ENCODE results near the gene MRM3.
"Not testable (repeated sequence)": the region's sequence is repeated elsewhere in the genome, so short reads cannot be mapped to it uniquely, and the experiment has no call there.

The MRM3 gene

GRCh38 chr17:753418-753817, 28.7 kb upstream of the MRM3 start:
- no peak for FAIRE-seq
- DNase-seq (ENCODE audit: insufficient read length, low spot score): no peak

GRCh38 chr17:755319-755961, 26.7 kb upstream of the MRM3 start:
- FAIRE-seq: not testable (repeated sequence)

GRCh38 chr17:756010-756567, 26.1 kb upstream of the MRM3 start:
- FAIRE-seq; DNase-seq (ENCODE audit: insufficient read length, low spot score): not testable (repeated sequence)

More at GRCh38 chr17:755319-755961, 26.7 kb upstream of the MRM3 start:
- DNase-seq (ENCODE audit: insufficient read length, low spot score): not testable (repeated sequence)

GRCh38 chr17:759964-760363, 22.2 kb upstream of the MRM3 start:
- no peak for DNase-seq (ENCODE audit: insufficient read length, low spot score)
- FAIRE-seq: no peak

GRCh38 chr17:760371-760770, 21.8 kb upstream of the MRM3 start:
- no peak for FAIRE-seq
- no peak for DNase-seq (ENCODE audit: insufficient read length, low spot score)

GRCh38 chr17:767076-767475, 15.1 kb upstream of the MRM3 start:
- FAIRE-seq (no peak), DNase-seq (ENCODE audit: insufficient read length, low spot score) (no peak)

- no peak for DNase-seq (ENCODE audit: insufficient read length, low spot score)
- FAIRE-seq: no peak
Observed at GRCh38 chr17:773016-773415, 9.1 kb upstream of the MRM3 start.

- no peak for DNase-seq (ENCODE audit: insufficient read length, low spot score)
- FAIRE-seq: no peak
Observed at GRCh38 chr17:773467-774312, 8.5 kb upstream of the MRM3 start.

GRCh38 chr17:774313-774584, 7.9 kb upstream of the MRM3 start:
- FAIRE-seq (no peak), DNase-seq (ENCODE audit: insufficient read length, low spot score) (no peak)

- no peak for FAIRE-seq
- no peak for DNase-seq (ENCODE audit: insufficient read length, low spot score)
Observed at GRCh38 chr17:778096-778495, 4.1 kb upstream of the MRM3 start.

GRCh38 chr17:784143-784542, 2.0 kb downstream of the MRM3 start:
- no peak for DNase-seq (ENCODE audit: insufficient read length, low spot score)
- no peak for FAIRE-seq

- DNase-seq (ENCODE audit: insufficient read length, low spot score); FAIRE-seq: not testable (repeated sequence)
Observed at GRCh38 chr17:785901-786300, 3.7 kb downstream of the MRM3 start.

GRCh38 chr17:787641-788221, 5.6 kb downstream of the MRM3 start:
- FAIRE-seq: no peak

GRCh38 chr17:788551-788950, 6.4 kb downstream of the MRM3 start:
- FAIRE-seq: no peak

More at GRCh38 chr17:787641-788221, 5.6 kb downstream of the MRM3 start:
- no peak for DNase-seq (ENCODE audit: insufficient read length, low spot score)

GRCh38 chr17:789160-789840, 7.1 kb downstream of the MRM3 start:
- no peak for DNase-seq (ENCODE audit: insufficient read length, low spot score)
- no peak for FAIRE-seq

More at GRCh38 chr17:788551-788950, 6.4 kb downstream of the MRM3 start:
- no peak for DNase-seq (ENCODE audit: insufficient read length, low spot score)

GRCh38 chr17:789931-790873, 8.0 kb downstream of the MRM3 start:
- not testable (repeated sequence) for FAIRE-seq; DNase-seq (ENCODE audit: insufficient read length, low spot score)

GRCh38 chr17:790874-791247, 8.7 kb downstream of the MRM3 start:
- FAIRE-seq; DNase-seq (ENCODE audit: insufficient read length, low spot score): not testable (repeated sequence)

- no peak for FAIRE-seq
- no peak for DNase-seq (ENCODE audit: insufficient read length, low spot score)
Observed at GRCh38 chr17:791829-792228, 9.7 kb downstream of the MRM3 start.

GRCh38 chr17:792277-792676, 10.1 kb downstream of the MRM3 start:
- FAIRE-seq: no peak
- DNase-seq (ENCODE audit: insufficient read length, low spot score): no peak

GRCh38 chr17:794876-795275, 12.7 kb downstream of the MRM3 start:
- DNase-seq (ENCODE audit: insufficient read length, low spot score): peak; percentile 71
- no peak for FAIRE-seq

All from GM19239 (cell line).